Stimulated activated CD4-positive, alpha-beta T cell treated with anti-CD3 and anti-CD28 coated beads, Interleukin-15, amount 100 ng/mL, for 24 hours (primary cell): Measurements from ENCODE around the gene BPTF.
A peak's percentile ranks its signal among the peaks of the same experiment; 100 is the strongest.
"Not testable (repeated sequence)": the region's sequence is repeated elsewhere in the genome, so short reads cannot be mapped to it uniquely, and the experiment has no call there.

Experiments
- DNase-seq: peaks from one replicate; pipeline ENCODE4 v3.0.0-alpha.2; 2020

BPTF gene

GRCh38 chr17:67974598-67975066 is 149.3 kb downstream of the BPTF start:
- DNase-seq: no peak

GRCh38 chr17:67976306-67976705 is 151.0 kb downstream of the BPTF start:
- not testable (repeated sequence) for DNase-seq

GRCh38 chr17:67980456-67980855 is 155.2 kb downstream of the BPTF start:
- no peak for DNase-seq

- DNase-seq: not testable (repeated sequence)
These were observed 155.6 kb downstream of the BPTF start for GRCh38 chr17:67980883-67981282.

GRCh38 chr17:67982034-67982640 is 156.8 kb downstream of the BPTF start:
- no peak for DNase-seq

- no peak for DNase-seq
These were observed 157.5 kb downstream of the BPTF start for GRCh38 chr17:67982686-67983382.

- DNase-seq: no peak
These were observed 158.0 kb downstream of the BPTF start for GRCh38 chr17:67983383-67983688.

- no peak for DNase-seq
These were observed 165.6 kb downstream of the BPTF start for GRCh38 chr17:67990909-67991308.

- peak; percentile 31 for DNase-seq
These were observed 167.3 kb downstream of the BPTF start for GRCh38 chr17:67992548-67993152.

GRCh38 chr17:67993153-67993997 is 168.1 kb downstream of the BPTF start:
- DNase-seq: peak; percentile 84

- no peak for DNase-seq
These were observed 168.7 kb downstream of the BPTF start for GRCh38 chr17:67993998-67994361.

- no peak for DNase-seq
These were observed 169.7 kb downstream of the BPTF start for GRCh38 chr17:67994817-67995569.

- DNase-seq: peak; percentile 33
These were observed 170.4 kb downstream of the BPTF start for GRCh38 chr17:67995570-67996263.

- DNase-seq: peak; percentile 61
These were observed 171.2 kb downstream of the BPTF start, which contains the start of gene C17orf58 for GRCh38 chr17:67996301-67997171. TSS of gene C17orf58 (minus strand) at chr17:67996469. CDS start at chr17:67996198, 271 bp downstream.

GRCh38 chr17:67998466-67998865 is 173.2 kb downstream of the BPTF start:
- no peak for DNase-seq

- no peak for DNase-seq
These were observed 174.1 kb downstream of the BPTF start for GRCh38 chr17:67999291-67999911.

- DNase-seq: no peak
These were observed 178.9 kb downstream of the BPTF start for GRCh38 chr17:68004201-68004600.

- no peak for DNase-seq
These were observed 181.5 kb downstream of the BPTF start for GRCh38 chr17:68006797-68007196.

GRCh38 chr17:68011199-68011665 is 185.9 kb downstream of the BPTF start:
- peak; percentile 77 for DNase-seq

- DNase-seq: no peak
These were observed 188.1 kb downstream of the BPTF start for GRCh38 chr17:68013385-68013784.
